Muscle of arm (tissue), 12 donors: ENCODE results near the gene SSTR5. TPM values are rescaled to one million over a fixed set of nuclear protein-coding genes. Genes with fewer than 3 reads are reported as not detected.

Source experiments
- DNase-seq: peaks from one replicate; pipeline ENCODE4 v3.0.0-alpha.2; 2013
- polyA plus RNA-seq, 12 donors: library from polyadenylated mRNA; unstranded; fragments of 120-200 nt; gene quantifications; one replicate each; pipeline ENCODE4 v1.2.1, GENCODE V29; 2013; ENCODE audit not compliant: insufficient read length in 12 of 12

The SSTR5 gene
- polyA plus RNA-seq, 12 donors: 0.09 TPM; not detected in 11

GRCh38 chr16:1122398-1122765 lies 49.8 kb downstream of the SSTR5 start:
- no peak for DNase-seq

- no peak for DNase-seq
These were observed 51.1 kb downstream of the SSTR5 start for GRCh38 chr16:1123525-1124230.

- no peak for DNase-seq
These were observed 51.7 kb downstream of the SSTR5 start for GRCh38 chr16:1124291-1124690.

- DNase-seq: no peak
These were observed 52.2 kb downstream of the SSTR5 start for GRCh38 chr16:1124795-1125194.

GRCh38 chr16:1125471-1125870 lies 52.9 kb downstream of the SSTR5 start:
- no peak for DNase-seq

- no peak for DNase-seq
These were observed 53.5 kb downstream of the SSTR5 start for GRCh38 chr16:1126044-1126443.

- no peak for DNase-seq
These were observed 54.0 kb downstream of the SSTR5 start for GRCh38 chr16:1126586-1126985.

- no peak for DNase-seq
These were observed 54.6 kb downstream of the SSTR5 start for GRCh38 chr16:1127101-1127500.

- no peak for DNase-seq
These were observed 55.6 kb downstream of the SSTR5 start for GRCh38 chr16:1127971-1128715.

- no peak for DNase-seq
These were observed 56.8 kb downstream of the SSTR5 start for GRCh38 chr16:1129106-1129960.

GRCh38 chr16:1130382-1130781 lies 57.8 kb downstream of the SSTR5 start:
- DNase-seq: no peak

Other genes starting within 250 kb of the SSTR5 start
- 10 to 100 TPM in 7 of 12 donors, 1 to 10 TPM in 4, not detected in 1; 8.5 to 16.9 (median 11.0) TPM for gene LMF1, start 101.8 kb upstream of the SSTR5 start, polyA plus RNA-seq
- 10 to 100 TPM in 11 of 12 donors, not detected in 1; 17.1 to 40.3 (median 30.6) TPM for gene SOX8, start 91.0 kb upstream of the SSTR5 start, polyA plus RNA-seq
- gene C1QTNF8, start 23.5 kb downstream of the SSTR5 start, polyA plus RNA-seq: not detected
- gene CACNA1H, start 80.4 kb downstream of the SSTR5 start, polyA plus RNA-seq: 10 to 100 TPM in 11 of 12 donors, not detected in 1; 20.5 to 77.3 (median 39.4) TPM
- 1 to 10 TPM in 5 of 12 donors, under 1 TPM in 5, not detected in 2; 0.48 to 1.5 (median 1.1) TPM for gene TPSG1, start 152.5 kb downstream of the SSTR5 start, polyA plus RNA-seq
- 1 to 10 TPM in 10 of 12 donors, not detected in 2; 1.0 to 9.9 (median 4.3) TPM for gene TPSB2, start 157.4 kb downstream of the SSTR5 start, polyA plus RNA-seq
- 1 to 10 TPM in 9 of 12 donors, under 1 TPM in 1, not detected in 2; 0.79 to 5.3 (median 1.7) TPM for gene TPSAB1, start 168.0 kb downstream of the SSTR5 start, polyA plus RNA-seq
- gene TPSD1, start 183.3 kb downstream of the SSTR5 start, polyA plus RNA-seq: under 1 TPM in 8 of 12 donors, not detected in 4; 0.23 to 0.70 (median 0.51) TPM
- 100 to 1,000 TPM in 6 of 12 donors, 10 to 100 TPM in 5, not detected in 1; 78.4 to 213 (median 104) TPM for gene UBE2I, start 236.9 kb downstream of the SSTR5 start, polyA plus RNA-seq